Osteocyte (in vitro differentiated cells): ENCODE measurements around the gene MTPN. TPM values are rescaled to one million over a fixed set of nuclear protein-coding genes. Genes with fewer than 3 reads are reported as not detected.

ENCODE experiments used
- DNase-seq: peaks from one replicate; pipeline ENCODE4 v3.0.0; 2021; ENCODE audit warnings: mixed read lengths; ENCODE audit not compliant: unreplicated experiment; ENCODE audit errors: extremely low spot score
- H3K27ac Mint-ChIP-seq: one replicate; pipeline ENCODE4 v1.8.0; 2021; ENCODE audit warnings: mild to moderate bottlenecking, mixed read lengths; ENCODE audit not compliant: unreplicated experiment
- H3K27me3 Mint-ChIP-seq: one replicate; pipeline ENCODE4 v1.8.0; 2021; ENCODE audit warnings: mixed read lengths; ENCODE audit not compliant: unreplicated experiment
- H3K36me3 Mint-ChIP-seq: one replicate; pipeline ENCODE4 v1.8.0; 2021; ENCODE audit warnings: mixed read lengths; ENCODE audit not compliant: unreplicated experiment
- H3K4me1 Mint-ChIP-seq: one replicate; pipeline ENCODE4 v1.8.0; 2021; ENCODE audit warnings: mixed read lengths; ENCODE audit not compliant: unreplicated experiment
- H3K4me3 Mint-ChIP-seq: one replicate; pipeline ENCODE4 v1.8.0; 2021; ENCODE audit warnings: mild to moderate bottlenecking, moderate library complexity, mixed read lengths; ENCODE audit not compliant: unreplicated experiment
- H3K9me3 Mint-ChIP-seq: one replicate; pipeline ENCODE4 v1.8.0; 2021; ENCODE audit warnings: mixed read lengths; ENCODE audit not compliant: unreplicated experiment
- total RNA-seq: library from RNA; stranded (reverse); gene quantifications from 2 replicates; pipeline ENCODE4 v1.2.1, GENCODE V29; 2021
- TF ChIP-seq, protein P1 (sequence below): fragments of 200-600 bp; sonication (generic); IDR thresholded peaks from 2 replicates; pipeline ENCODE4 v1.5.0; 2021; ENCODE audit warnings: antibody characterized with exemption, mild to moderate bottlenecking, moderate library complexity

The MTPN gene
- total RNA-seq, 1 donor from 2014 or later = 140 TPM

GRCh38 chr7:135979471-135980011 is 2.4 kb upstream of the MTPN start:
- Mint-ChIP-seq H3K27ac (no peak overlapping the region), H3K4me3 (no peak overlapping the region), H3K36me3 (peaks cover under 1% of the 10 kb centered on the region), H3K4me1 (peaks cover 24% of the 10 kb centered on the region), H3K9me3 (no peaks in the 10 kb centered on the region), H3K27me3 (peaks cover 4% of the 10 kb centered on the region)
- DNase-seq = no peak
- TF ChIP-seq, protein P1, sequence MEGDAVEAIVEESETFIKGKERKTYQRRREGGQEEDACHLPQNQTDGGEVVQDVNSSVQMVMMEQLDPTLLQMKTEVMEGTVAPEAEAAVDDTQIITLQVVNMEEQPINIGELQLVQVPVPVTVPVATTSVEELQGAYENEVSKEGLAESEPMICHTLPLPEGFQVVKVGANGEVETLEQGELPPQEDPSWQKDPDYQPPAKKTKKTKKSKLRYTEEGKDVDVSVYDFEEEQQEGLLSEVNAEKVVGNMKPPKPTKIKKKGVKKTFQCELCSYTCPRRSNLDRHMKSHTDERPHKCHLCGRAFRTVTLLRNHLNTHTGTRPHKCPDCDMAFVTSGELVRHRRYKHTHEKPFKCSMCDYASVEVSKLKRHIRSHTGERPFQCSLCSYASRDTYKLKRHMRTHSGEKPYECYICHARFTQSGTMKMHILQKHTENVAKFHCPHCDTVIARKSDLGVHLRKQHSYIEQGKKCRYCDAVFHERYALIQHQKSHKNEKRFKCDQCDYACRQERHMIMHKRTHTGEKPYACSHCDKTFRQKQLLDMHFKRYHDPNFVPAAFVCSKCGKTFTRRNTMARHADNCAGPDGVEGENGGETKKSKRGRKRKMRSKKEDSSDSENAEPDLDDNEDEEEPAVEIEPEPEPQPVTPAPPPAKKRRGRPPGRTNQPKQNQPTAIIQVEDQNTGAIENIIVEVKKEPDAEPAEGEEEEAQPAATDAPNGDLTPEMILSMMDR = no peak

GRCh38 chr7:135978624-135979023 is 1.5 kb upstream of the MTPN start:
- Mint-ChIP-seq H3K36me3 (peaks cover 2% of the 10 kb centered on the region), H3K27ac (no peak overlapping the region), H3K4me1 (peaks cover 27% of the 10 kb centered on the region), H3K27me3 (peaks cover 4% of the 10 kb centered on the region), H3K4me3 (peak overlapping the region; percentile 7), H3K9me3 (no peaks in the 10 kb centered on the region)
- TF ChIP-seq, protein P1 = no peak
- no peak for DNase-seq

DNA sequence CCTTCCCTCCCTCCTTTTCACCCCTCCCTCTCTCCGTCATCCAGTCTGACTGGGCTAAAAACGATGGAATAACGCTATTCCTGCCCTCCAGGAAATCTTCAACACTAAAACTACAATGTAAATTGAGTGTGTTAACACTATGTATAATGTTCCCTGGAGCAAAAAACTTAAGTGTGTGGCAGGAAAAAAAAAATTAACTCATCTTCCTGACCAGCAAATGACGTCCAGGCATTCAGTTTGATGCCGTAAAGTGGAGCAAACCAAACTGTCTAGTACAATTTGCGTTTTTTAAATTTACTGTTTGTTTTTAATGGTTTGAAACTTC is 545 bp upstream of the MTPN start:
- no peaks in the 10 kb centered on the region for H3K9me3 Mint-ChIP-seq
- H3K4me1 Mint-ChIP-seq = peaks cover 27% of the 10 kb centered on the region
- H3K36me3 Mint-ChIP-seq = peaks cover 2% of the 10 kb centered on the region
- H3K4me3 Mint-ChIP-seq = peak overlapping the region; percentile 94
- TF ChIP-seq, protein P1 = no peak
- H3K27ac Mint-ChIP-seq = peak overlapping the region; percentile 90
- no peak for DNase-seq
- H3K27me3 Mint-ChIP-seq = peaks cover 2% of the 10 kb centered on the region

DNA sequence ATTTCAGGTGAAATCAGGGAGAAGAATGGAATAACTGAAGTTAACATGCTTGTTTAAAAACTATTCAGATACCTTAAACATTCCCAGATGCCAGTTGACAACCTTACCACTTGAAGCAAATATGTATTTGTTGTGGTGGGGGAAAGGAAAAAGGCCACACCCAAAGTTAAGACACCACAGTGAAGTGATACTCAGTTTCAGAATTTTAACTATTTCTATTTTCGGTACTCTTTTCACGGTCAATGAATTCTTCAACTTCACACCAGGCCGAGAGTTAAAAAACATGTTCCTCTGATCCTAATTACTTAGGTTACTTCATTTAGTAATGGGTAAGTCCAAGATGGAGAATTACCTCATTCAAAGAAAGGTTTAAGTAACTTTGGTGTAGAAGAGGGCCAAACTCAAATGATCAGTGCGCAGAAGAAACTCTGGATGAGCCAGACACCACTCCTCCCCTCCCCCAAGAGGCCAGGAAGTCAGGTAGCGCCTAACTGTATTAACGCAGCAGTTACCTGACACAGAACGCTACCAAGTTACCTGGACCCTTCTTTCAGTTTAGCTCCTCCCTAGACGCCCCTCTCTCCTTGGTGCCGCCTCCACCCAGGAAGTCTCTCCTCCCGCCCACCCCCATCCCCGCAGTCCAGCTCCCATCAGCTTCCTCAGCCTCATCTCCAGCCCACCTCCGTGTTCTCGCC is 700 bp downstream of the MTPN start:
- peaks cover 2% of the 10 kb centered on the region for H3K36me3 Mint-ChIP-seq
- no peak for DNase-seq
- no peaks in the 10 kb centered on the region for H3K27me3 Mint-ChIP-seq
- H3K9me3 Mint-ChIP-seq = no peaks in the 10 kb centered on the region
- H3K4me1 Mint-ChIP-seq = peaks cover 27% of the 10 kb centered on the region
- H3K4me3 Mint-ChIP-seq = peak overlapping the region; percentile 94
- peak overlapping the region; percentile 90 for H3K27ac Mint-ChIP-seq
- TF ChIP-seq, protein P1 = no peak

DNA sequence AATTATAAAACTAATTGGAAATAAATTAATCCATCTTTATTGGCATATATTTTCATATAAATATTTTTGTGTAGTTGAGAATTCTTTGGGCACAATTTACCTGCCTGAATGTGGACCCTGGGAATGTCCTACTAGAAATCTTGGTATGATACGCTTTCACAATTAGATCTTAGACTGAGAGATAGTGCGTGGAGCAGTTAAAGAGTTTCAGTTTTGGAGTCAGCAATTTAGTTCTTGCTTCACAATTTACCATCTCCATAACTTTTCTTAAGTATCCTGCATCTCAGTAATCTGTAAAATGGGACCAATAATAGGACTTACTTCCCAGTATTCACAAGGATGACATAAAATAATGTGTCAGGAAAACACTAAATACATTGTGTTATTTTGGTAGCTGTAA is 2.0 kb downstream of the MTPN start:
- no peaks in the 10 kb centered on the region for H3K27me3 Mint-ChIP-seq
- H3K27ac Mint-ChIP-seq = no peak overlapping the region
- H3K9me3 Mint-ChIP-seq = no peaks in the 10 kb centered on the region
- peaks cover 30% of the 10 kb centered on the region for H3K4me1 Mint-ChIP-seq
- no peak for DNase-seq
- H3K36me3 Mint-ChIP-seq = peaks cover 2% of the 10 kb centered on the region
- H3K4me3 Mint-ChIP-seq = no peak overlapping the region
- TF ChIP-seq, protein P1 = no peak
